GM10266 (cell line): ENCODE measurements around the gene ERCC6L2.

ENCODE experiments used
- DNase-seq: peaks from one replicate; pipeline ENCODE4 v3.0.0; 2012; ENCODE audit errors: extremely low spot score
- TF ChIP-seq, protein P1 (sequence below): IDR thresholded peaks from 2 replicates; pipeline ENCODE4 v1.5.1; 2012; ENCODE audit warnings: mild to moderate bottlenecking, low read depth; ENCODE audit not compliant: control insufficient read depth, insufficient read depth; ENCODE audit errors: missing control alignments

Gene ERCC6L2

GRCh38 chr9:95834281-95834907, 41.1 kb upstream of the ERCC6L2 start:
- DNase-seq = no peak
- TF ChIP-seq, protein P1, sequence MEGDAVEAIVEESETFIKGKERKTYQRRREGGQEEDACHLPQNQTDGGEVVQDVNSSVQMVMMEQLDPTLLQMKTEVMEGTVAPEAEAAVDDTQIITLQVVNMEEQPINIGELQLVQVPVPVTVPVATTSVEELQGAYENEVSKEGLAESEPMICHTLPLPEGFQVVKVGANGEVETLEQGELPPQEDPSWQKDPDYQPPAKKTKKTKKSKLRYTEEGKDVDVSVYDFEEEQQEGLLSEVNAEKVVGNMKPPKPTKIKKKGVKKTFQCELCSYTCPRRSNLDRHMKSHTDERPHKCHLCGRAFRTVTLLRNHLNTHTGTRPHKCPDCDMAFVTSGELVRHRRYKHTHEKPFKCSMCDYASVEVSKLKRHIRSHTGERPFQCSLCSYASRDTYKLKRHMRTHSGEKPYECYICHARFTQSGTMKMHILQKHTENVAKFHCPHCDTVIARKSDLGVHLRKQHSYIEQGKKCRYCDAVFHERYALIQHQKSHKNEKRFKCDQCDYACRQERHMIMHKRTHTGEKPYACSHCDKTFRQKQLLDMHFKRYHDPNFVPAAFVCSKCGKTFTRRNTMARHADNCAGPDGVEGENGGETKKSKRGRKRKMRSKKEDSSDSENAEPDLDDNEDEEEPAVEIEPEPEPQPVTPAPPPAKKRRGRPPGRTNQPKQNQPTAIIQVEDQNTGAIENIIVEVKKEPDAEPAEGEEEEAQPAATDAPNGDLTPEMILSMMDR = no peak

DNA sequence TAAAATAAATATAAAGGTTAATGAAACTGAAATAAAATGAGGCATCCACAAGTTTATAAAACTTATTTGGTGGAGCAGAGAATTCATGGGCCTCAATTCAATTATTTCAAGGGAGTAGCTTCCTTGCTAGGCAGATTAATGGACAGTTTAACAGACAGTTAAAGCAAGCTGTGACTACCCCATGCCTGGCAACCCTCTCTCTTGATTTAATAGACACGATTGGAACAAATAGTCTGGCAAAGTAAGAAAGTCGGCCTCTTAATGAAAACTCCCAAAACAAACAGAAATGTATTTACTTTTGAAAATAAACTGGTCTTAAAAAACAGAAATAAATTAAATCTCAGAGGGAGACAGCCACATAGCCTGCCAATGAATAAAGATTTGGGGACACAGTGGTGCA, 40.1 kb upstream of the ERCC6L2 start:
- TF ChIP-seq, protein P1 = no peak
- no peak for DNase-seq

DNA sequence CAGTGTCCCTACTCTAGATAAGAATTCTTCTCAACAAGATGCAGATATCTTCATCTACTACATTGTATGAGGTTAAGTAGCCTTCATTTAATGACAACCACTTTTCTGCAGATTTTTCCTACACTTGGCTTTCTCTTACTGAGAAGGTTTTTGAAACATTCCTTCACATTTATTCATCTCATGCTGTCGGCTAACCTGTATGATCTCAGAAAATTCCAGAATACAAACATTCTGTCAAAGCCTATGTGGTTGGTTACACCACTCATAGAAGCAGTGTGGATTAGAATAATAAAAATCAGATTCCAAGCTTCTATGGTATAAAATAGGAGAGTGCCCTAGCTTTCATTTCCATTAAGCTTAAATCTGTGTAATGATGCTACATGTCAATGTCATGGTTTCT, 39.4 kb upstream of the ERCC6L2 start:
- TF ChIP-seq, protein P1 = no peak
- no peak for DNase-seq

GRCh38 chr9:95839012-95839411, 36.5 kb upstream of the ERCC6L2 start:
- DNase-seq = no peak
- TF ChIP-seq, protein P1 = no peak

- no peak for DNase-seq
- TF ChIP-seq, protein P1 = no peak
Observed at GRCh38 chr9:95840074-95840473, 35.4 kb upstream of the ERCC6L2 start.

- no peak for DNase-seq
- TF ChIP-seq, protein P1 = no peak
Observed at GRCh38 chr9:95841377-95841776, 34.1 kb upstream of the ERCC6L2 start.

- TF ChIP-seq, protein P1 = no peak
- no peak for DNase-seq
Observed at GRCh38 chr9:95845751-95846150, 29.7 kb upstream of the ERCC6L2 start.
